ENCODE data around the gene NCOA3. TPM values are rescaled to one million over a fixed set of nuclear protein-coding genes. Genes with fewer than 3 reads are reported as not detected.

The NCOA3 gene
- total RNA-seq, 6 donors from 2014 or later, result 27.9 to 54.7 (median 38.9) TPM

DNA sequence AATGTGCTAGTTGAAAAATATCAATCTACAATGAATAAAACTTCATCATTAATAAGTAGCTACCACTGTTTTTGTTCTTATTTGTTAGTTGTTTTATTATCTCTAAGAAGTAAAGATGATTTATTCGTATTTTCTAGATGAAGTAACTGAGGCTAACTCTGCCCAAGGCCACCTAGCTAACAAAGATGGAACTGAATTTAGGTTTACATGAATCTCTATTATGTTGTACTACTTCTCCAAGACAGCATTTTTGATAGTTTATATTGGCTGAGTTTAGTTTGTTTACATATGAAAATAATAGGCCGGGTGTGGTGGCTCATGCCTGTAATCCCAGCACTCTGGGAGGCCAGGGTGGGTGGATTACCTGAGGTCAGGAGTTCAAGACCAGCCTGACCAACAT, 121.5 kb downstream of the NCOA3 start:
- peaks cover 2 to 58% (median 16%) of the 10 kb centered on the region in 4 donors for H3K36me3 ChIP-seq
- H3K4me3 ChIP-seq, result no peak overlapping the region
- H3K4me1 ChIP-seq, result peaks cover 0 to 8% (median 0%) of the 10 kb centered on the region in 4 donors
- DNase-seq (no peak), ATAC-seq (ENCODE audit: low FRiP score in 2 of 2) (no peak)
- TF ChIP-seq, protein P1, sequence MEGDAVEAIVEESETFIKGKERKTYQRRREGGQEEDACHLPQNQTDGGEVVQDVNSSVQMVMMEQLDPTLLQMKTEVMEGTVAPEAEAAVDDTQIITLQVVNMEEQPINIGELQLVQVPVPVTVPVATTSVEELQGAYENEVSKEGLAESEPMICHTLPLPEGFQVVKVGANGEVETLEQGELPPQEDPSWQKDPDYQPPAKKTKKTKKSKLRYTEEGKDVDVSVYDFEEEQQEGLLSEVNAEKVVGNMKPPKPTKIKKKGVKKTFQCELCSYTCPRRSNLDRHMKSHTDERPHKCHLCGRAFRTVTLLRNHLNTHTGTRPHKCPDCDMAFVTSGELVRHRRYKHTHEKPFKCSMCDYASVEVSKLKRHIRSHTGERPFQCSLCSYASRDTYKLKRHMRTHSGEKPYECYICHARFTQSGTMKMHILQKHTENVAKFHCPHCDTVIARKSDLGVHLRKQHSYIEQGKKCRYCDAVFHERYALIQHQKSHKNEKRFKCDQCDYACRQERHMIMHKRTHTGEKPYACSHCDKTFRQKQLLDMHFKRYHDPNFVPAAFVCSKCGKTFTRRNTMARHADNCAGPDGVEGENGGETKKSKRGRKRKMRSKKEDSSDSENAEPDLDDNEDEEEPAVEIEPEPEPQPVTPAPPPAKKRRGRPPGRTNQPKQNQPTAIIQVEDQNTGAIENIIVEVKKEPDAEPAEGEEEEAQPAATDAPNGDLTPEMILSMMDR (IDR thresholded peaks at IDR 0.05), result no peak
- no peak for TF ChIP-seq POLR2AphosphoS5 (IDR thresholded peaks at IDR 0.05)
- no peak for TF ChIP-seq POLR2A (IDR thresholded peaks at IDR 0.05)
- H3K27me3 ChIP-seq, result no peaks in the 10 kb centered on the region
- H3K9me3 ChIP-seq, result no peaks in the 10 kb centered on the region
- WGBS, 2 donors, result 69 to 73% methylated on average over 2 of the region's 2 CpGs
- H3K27ac ChIP-seq, result no peak overlapping the region

GRCh38 chr20:47627540-47627939, 125.9 kb downstream of the NCOA3 start:
- DNase-seq (no peak), ATAC-seq (ENCODE audit: low FRiP score in 2 of 2) (no peak)
- no peak overlapping the region for H3K27ac ChIP-seq
- no peak for TF ChIP-seq POLR2A (IDR thresholded peaks at IDR 0.05)
- no peak for TF ChIP-seq POLR2AphosphoS5 (IDR thresholded peaks at IDR 0.05)
- TF ChIP-seq EP300 (IDR thresholded peaks at IDR 0.05), result no peak
- TF ChIP-seq, protein P1 (IDR thresholded peaks at IDR 0.05), result no peak
- H3K9me3 ChIP-seq, result no peaks in the 10 kb centered on the region
- 94% methylated on average over 4 of the region's 4 CpGs for WGBS, 2 donors
- peaks cover 12 to 86% (median 21%) of the 10 kb centered on the region in 4 donors for H3K36me3 ChIP-seq
- no peaks in the 10 kb centered on the region for H3K4me1 ChIP-seq
- no peaks in the 10 kb centered on the region for H3K27me3 ChIP-seq
- no peak overlapping the region for H3K4me3 ChIP-seq

GRCh38 chr20:47629907-47630306, 128.2 kb downstream of the NCOA3 start:
- DNase-seq (no peak), ATAC-seq (ENCODE audit: low FRiP score in 2 of 2) (no peak)
- 92% methylated on average over 2 of the region's 2 CpGs for WGBS, 2 donors
- Histone ChIP-seq H3K27ac (no peak overlapping the region), H3K4me1 (no peaks in the 10 kb centered on the region), H3K4me3 (no peak overlapping the region), H3K27me3 (no peaks in the 10 kb centered on the region), H3K9me3 (no peaks in the 10 kb centered on the region), H3K36me3 (peaks cover 12 to 82% (median 18%) of the 10 kb centered on the region in 4 donors)
- no peak for TF ChIP-seq POLR2AphosphoS5 (IDR thresholded peaks at IDR 0.05)

GRCh38 chr20:47631078-47631477, 129.4 kb downstream of the NCOA3 start:
- Histone ChIP-seq H3K27me3 (no peaks in the 10 kb centered on the region), H3K4me3 (no peak overlapping the region), H3K36me3 (peaks cover 19 to 82% (median 27%) of the 10 kb centered on the region in 4 donors), H3K4me1 (no peaks in the 10 kb centered on the region), H3K27ac (no peak overlapping the region), H3K9me3 (no peaks in the 10 kb centered on the region)
- TF ChIP-seq POLR2A (IDR thresholded peaks at IDR 0.05) (no peak), POLR2AphosphoS5 (IDR thresholded peaks at IDR 0.05) (no peak), EP300 (IDR thresholded peaks at IDR 0.05) (no peak)
- TF ChIP-seq, protein P1 (IDR thresholded peaks at IDR 0.05), result no peak
- DNase-seq (no peak), ATAC-seq (ENCODE audit: low FRiP score in 2 of 2) (no peak)

- peaks cover 24 to 86% (median 39%) of the 10 kb centered on the region in 4 donors for H3K36me3 ChIP-seq
Observed at GRCh38 chr20:47635256-47635655, 133.6 kb downstream of the NCOA3 start.

More at GRCh38 chr20:47635256-47635655, 133.6 kb downstream of the NCOA3 start:
- TF ChIP-seq, protein P1 (IDR thresholded peaks at IDR 0.05), result no peak
- TF ChIP-seq POLR2AphosphoS5 (IDR thresholded peaks at IDR 0.05), result no peak
- 99% methylated on average over 4 of the region's 4 CpGs for WGBS, 2 donors
- H3K4me1 ChIP-seq, result peaks cover 0 to 6% (median 0%) of the 10 kb centered on the region in 4 donors
- H3K27ac ChIP-seq, result no peak overlapping the region
- H3K4me3 ChIP-seq, result no peak overlapping the region
- ATAC-seq (ENCODE audit: low FRiP score in 2 of 2) (no peak), DNase-seq (no peak)
- no peaks in the 10 kb centered on the region for H3K9me3 ChIP-seq
- no peaks in the 10 kb centered on the region for H3K27me3 ChIP-seq
